COLO829 (cell line): ENCODE results near the gene RMI2.

Experiments
- DNase-seq: peaks from one replicate; pipeline ENCODE4 v3.0.0; 2012; ENCODE audit warnings: low spot score

The RMI2 gene

DNA sequence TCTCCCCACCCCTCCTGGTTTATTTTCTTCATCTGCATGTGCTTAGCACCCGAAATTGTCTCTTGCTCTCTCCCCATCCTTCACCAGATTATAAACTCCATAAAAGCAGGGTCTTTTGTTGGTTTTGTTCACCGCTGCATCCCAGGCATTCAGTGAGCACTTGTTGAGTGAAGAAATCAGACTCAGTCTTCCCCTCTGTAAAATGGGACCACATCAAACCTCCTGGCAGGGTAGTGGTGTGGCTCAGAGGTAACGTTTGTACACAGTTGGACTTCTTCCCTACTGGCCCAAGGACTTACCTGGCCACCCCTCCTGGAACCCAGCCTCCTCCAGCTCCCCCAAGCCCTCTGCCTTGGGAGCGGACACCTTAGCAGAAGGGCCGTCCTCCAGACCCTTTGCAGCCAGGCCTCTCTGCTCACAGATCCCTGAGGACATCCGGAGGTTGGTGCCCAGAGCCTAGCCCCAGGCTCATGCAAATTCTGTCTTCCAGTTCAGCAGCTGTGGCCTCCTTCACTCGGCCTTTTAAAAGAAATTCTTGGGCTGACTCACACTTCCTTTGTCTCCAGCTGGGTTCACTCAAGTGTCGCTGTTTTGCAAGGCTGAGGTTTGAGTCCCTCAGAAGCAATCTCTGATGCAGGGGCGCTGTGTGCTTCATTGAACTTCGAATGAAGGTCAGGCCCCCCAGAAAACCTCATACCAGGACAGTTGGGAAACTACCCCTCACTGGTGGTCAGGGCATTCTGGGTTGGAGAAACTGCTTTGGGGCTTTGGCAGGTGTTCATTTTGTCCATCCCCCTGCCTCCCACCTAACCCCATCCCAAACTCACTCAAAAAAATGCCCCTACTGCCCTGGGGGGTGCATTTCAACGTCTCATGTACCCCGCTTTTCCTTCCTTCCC, 16.8 kb upstream of the RMI2 start:
- peak; percentile 82 for DNase-seq

DNA sequence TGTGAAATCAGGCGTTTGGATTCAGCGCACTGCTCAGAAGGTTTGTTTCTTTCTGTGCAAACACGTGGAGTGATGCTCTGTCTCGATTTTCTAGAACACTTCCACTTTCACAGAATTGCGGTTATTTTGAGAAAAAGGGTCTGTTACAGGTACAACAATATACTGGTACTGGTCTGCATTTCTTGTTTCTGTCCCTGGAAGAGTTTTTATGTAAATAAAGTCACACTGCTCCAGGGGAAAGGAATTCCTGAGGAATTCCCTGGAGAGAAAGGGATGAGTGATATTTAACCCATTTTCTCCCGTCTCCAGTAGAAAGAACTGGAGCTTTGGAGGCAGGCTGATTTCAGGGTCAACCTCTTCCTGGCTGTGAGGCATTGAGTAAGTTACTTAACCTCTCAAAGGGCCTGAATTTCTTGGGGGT, 16.2 kb upstream of the RMI2 start:
- DNase-seq = peak; percentile 88

GRCh38 chr16:11329891-11330290, 15.4 kb upstream of the RMI2 start:
- no peak for DNase-seq

DNA sequence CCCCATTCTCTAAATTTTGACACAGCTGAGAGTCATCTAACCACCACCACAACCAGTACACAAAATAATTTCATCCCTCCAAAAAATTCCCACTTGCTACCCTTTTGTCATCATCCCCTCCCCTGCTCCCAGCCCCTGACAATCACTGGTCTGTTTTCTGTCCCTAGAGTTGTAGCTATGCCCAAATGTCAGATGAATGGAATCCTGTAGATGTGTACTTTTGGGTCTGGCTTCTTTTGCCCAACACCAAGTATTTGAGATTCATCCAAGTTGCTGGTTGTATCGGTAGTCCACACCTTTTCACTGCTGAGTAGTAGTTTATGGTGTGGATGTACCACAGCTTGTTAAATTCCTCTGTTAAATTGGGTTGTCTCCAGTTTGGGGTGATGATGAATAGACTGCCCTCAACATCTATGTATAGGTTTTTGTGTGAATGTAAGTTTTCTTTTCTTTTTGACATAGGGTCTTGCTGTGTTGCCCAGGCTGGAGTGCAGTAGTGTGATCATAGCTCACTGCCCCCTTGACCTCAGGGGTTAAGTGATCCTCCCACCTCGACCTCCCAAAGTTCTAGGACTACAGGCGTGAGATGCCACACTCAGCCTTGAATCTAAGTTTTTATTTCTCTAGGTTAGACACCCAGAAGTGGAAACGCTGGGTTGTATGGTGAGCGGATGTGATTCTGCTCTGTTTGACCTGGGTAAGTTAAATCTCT, 14.6 kb upstream of the RMI2 start:
- no peak for DNase-seq

DNA sequence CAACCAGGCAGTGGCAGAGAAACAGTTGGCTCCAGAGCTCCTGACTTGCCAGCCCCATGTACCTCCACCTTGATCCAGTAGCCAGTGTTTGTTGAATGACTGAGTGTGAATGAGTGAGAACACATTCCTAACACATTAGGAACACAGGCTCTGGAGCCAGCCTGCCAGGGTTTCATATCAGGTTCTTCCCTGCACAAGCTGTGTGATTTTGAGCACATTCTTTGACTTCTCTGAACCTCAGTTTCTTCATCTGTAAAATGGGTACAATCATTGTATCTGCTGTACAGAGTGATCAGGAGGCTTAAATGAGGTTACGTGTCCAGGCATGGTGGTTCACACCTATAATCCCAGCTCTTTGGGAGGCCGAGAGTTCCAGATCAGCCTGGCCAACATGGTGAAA, 13.3 kb upstream of the RMI2 start:
- DNase-seq = no peak

DNA sequence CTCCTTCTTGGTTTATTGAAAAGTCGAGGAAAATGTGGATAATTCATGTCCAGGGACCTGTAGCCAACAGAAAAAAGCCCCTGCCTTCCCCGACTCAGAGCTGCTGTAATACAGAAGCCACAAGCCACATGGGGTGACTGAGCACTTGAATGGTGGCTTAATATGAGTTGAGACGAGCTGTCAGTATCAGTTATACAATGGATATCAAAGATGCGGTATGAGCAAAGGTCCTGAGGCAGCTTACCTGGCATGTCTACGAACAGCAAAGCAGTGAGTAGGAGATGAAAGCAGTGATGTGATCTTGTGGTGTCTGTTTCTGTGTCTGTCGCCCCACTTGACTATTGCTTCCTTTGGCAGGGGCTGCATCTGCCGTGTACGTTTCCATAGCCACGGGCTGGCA, 12.2 kb upstream of the RMI2 start:
- no peak for DNase-seq

- DNase-seq = peak; percentile 35
Measured at GRCh38 chr16:11333702-11334101, 11.6 kb upstream of the RMI2 start.

DNA sequence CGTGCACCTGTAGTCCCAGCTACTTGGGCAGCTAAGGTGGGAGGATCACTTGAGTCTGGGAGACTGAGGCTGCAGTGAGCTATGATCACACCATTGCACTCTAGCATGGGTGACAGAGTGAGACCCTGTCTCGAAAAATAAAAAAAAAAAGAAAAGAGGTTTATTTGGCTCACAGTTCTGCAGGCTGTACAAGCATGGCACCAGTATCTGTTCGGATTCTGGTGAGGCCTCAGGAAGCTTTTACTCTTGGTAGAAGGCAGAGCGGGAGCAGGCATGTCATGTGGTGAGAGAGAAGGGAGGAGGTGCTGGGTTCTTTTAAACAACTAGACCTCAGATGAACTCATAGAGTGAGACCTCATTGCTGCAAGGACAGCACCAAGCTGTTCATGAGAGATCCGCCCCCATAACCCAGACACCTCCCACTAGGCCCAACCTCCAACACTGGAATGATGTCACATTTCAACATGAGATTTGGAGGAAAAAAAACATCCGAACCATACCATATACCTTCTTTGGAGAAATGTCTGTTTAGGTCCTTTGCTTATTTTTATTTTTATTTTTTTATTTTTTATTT, 10.3 kb upstream of the RMI2 start:
- no peak for DNase-seq

DNA sequence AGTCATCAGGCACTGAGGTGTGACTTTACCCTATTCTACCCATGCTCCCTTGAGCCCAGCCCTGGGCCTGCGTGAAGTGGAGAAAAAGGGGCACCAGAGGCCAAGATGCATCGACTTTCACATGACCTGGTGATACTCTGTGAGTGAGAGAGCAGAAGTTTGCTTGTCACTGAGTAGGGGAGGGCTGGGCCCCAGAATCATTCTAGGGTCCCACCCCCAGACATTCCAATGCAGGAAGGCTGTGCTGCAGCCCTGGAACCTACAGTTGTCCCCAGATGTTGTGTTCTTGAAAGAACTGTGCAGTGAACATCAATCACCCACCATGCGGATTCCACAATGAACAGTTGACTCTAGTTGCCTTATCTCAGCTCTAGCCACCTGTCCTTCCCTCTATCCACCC, 6.2 kb upstream of the RMI2 start:
- DNase-seq = no peak

DNA sequence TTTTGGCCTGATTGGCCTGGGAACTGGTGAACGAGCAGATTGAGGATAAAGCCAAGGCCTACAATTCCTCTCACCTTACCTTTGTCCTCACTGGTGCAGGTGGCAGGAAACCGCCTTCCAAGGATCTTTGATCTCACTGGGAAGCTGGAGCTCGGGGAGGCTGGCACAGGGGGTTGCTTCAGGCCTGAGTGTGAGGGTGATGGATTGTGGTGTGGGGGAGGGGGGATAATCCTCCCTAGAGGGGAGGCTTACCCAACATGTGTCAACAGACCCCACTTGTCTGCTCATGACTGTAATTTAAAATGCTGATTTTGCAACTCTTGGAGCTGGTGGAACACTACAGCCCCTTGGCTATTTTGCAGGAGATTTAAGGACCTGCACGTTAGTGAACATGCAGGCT, 4.5 kb upstream of the RMI2 start:
- no peak for DNase-seq

DNA sequence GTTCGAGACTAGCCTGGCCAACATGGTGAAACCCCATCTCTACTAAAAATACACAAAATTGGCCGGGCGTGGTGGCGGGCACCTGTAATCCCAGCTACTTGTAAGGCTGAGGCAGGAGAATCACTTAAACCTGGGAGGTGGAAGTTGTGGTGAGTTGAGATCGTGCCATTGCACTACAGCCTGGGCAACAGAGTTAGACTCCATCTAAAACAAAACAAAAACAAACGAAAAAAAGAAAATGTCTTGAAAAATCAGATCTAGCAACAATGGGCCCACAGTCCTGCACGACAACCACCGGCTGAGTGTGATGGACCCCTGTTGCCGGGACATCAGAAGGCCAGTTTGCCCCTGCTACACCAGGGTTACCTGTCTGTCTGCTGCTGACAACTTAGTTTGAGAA, 3.9 kb upstream of the RMI2 start:
- DNase-seq = no peak

GRCh38 chr16:11342021-11342855, 3.0 kb upstream of the RMI2 start:
- DNase-seq = no peak

DNA sequence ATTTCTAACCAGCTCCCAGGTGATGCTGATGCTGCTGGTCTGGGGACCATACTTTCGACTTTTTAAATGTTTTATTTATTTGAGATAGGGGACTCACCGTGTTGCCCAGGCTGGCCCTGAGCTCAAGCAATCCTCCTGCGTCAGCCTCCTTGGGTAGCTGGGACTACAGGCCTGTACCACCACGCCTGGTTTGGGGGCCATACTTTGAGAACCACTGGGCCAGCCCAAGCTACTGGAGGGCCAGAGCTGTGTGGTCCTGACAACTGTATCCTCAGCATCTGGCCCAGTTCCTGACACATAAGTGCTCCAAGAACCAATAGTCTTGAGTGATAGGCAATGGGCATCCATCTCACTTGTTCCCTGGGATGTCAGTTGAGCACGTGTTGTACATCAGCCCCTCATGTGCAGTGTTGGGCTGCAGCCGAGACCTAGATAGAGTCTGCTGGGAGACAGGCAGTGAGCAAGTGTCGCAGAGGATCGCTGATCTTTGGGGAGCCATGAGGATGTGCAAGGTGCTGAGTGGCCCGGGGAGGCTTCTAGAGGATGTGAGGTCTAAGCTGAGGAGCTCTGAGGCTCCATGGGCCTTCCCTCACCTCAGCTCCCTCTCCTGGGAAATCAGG, 1.6 kb downstream of the RMI2 start:
- DNase-seq = no peak

DNA sequence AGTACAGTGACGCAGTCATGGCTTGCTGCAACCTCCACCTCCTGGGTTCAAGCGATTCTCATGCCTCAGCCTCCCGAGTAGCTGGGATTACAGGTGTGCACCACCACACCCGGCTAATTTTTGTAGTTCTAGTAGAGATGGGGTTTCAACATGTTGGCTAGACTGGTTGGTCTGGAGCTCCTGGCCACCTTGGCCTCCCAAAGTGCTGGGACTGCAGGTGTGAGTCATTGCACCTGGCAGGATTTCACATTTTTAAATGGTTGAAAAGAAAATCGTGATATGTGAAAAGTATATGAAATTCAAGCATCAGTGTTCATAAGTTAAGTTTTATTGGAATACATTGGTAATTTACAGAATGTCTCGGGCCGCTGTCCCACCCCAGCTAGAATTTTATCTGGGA, 2.6 kb downstream of the RMI2 start:
- no peak for DNase-seq

- no peak for DNase-seq
Measured at GRCh38 chr16:11348737-11349598, 3.7 kb downstream of the RMI2 start.

- DNase-seq = peak; percentile 84
Measured at GRCh38 chr16:11349599-11350276, 4.5 kb downstream of the RMI2 start.

GRCh38 chr16:11350519-11350918, 5.3 kb downstream of the RMI2 start:
- DNase-seq = no peak

GRCh38 chr16:11350921-11351335, 5.7 kb downstream of the RMI2 start:
- no peak for DNase-seq

DNA sequence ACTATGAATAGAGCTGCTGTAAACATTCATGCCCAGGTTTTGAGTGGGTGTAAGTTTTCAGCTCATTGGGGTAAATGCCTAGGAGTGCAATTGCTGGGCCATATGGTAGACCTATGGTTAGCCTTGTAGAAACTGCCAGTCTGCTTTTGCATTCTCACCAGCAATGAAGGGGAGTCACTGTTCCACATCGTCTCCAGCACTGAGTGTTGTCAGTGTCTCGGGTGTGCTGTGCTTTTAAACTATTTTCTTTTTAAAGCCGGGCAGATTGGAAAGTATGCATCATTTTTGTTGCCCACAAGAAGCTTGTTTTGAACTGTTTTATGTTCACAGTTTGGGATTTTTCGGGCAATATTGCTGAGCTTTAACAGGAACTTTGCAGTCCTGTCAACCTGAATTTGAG, 7.9 kb downstream of the RMI2 start:
- no peak for DNase-seq

GRCh38 chr16:11354407-11354732, 9.1 kb downstream of the RMI2 start:
- DNase-seq = no peak
